HepG2 (cell line): ENCODE data around the gene ANKDD1A. TPM values are rescaled to one million over a fixed set of nuclear protein-coding genes. Genes with fewer than 3 reads are reported as not detected.

Source experiments
- ATAC-seq: fragments of 200-7000 bp; cut with Tn5 transposase; 3 replicates; pipeline ENCODE4 v1.9.1; 2020; ENCODE audit warnings: mild to moderate bottlenecking, moderate library complexity
- BruUV-seq: library from RNA; stranded (reverse); fragments of 400-500 nt; replicated peaks from 2 replicates; lab custom pipeline; 2021; lab: Mats Ljungman, UMichigan
- CTCF ChIA-PET: fragments of 300-600 bp; formaldehyde crosslinking; extraction: SDS; loops from one replicate; lab custom pipeline; 2021; ENCODE audit warnings: low total read pairs, inconsistent platforms, low intra/inter-chr PET ratio; lab: Yijun Ruan, JAX
- POLR2A ChIA-PET: fragments of 350-600 bp; sonication (Branson Sonifier 250); formaldehyde crosslinking; loops from one replicate; lab custom pipeline; 2020; ENCODE audit warnings: antibody characterized with exemption, inconsistent platforms; lab: Yijun Ruan, JAX
- DNase-seq: peaks from one replicate; pipeline ENCODE4 v3.0.0-alpha.2; 2015; ENCODE audit warnings: low spot score
- FAIRE-seq: peaks from 3 replicates; lab custom pipeline; 2011; peaks lifted over from hg19 to GRCh38; lab: Jason Lieb, UNC
- H2AFZ ChIP-seq: one replicate; pipeline ENCODE4 v1.6.1; 2011; ENCODE audit warnings: low read length, inconsistent platforms
- H3K27ac ChIP-seq: fragments of 300-600 bp; 3 replicates; pipeline ENCODE4 v1.8.0; 2011; ENCODE audit warnings: mixed run types, mild to moderate bottlenecking, mixed read lengths, low read length, inconsistent platforms; ENCODE audit not compliant: insufficient read depth; ENCODE audit errors: extremely low read length
- H3K27me3 ChIP-seq, 2 experiments: fragments of 200-600 bp in 1 of 2; 2 replicates in 1 of 2; 3 replicates in 1 of 2; pipeline versions ENCODE4 v1.6.0 to v1.8.0; 2011; ENCODE audit warnings: low read length in 2 of 2, mild to moderate bottlenecking in 2 of 2, moderate library complexity in 2 of 2, inconsistent platforms in 1 of 2; ENCODE audit not compliant: insufficient read depth in 2 of 2, control insufficient read depth in 1 of 2
- H3K36me3 ChIP-seq, 2 experiments: fragments of 200-600 bp in 1 of 2; replicated peaks in 1 of 2; 2 replicates in 1 of 2; 3 replicates in 1 of 2; pipeline versions ENCODE4 v1.5.1 to v1.8.0; 2011; ENCODE audit warnings: low read length in 2 of 2, inconsistent platforms in 1 of 2; ENCODE audit not compliant: insufficient read depth in 2 of 2, control insufficient read depth in 1 of 2
- H3K4me1 ChIP-seq: 2 replicates; pipeline ENCODE4 v1.5.1; 2012; ENCODE audit warnings: low read length, inconsistent platforms; ENCODE audit not compliant: insufficient read depth
- H3K4me2 ChIP-seq: 2 replicates; pipeline ENCODE4 v1.6.0; 2011; ENCODE audit warnings: low read depth, low read length, inconsistent platforms
- H3K4me3 ChIP-seq, 3 experiments: fragments of 200-600 bp in 1 of 3; sonication (generic), shearing (Covaris generic) in 1 of 3; replicated peaks in 1 of 3; 2 replicates each; pipeline ENCODE4 v1.5.1; 2011 to 2016; ENCODE audit warnings: low read length in 3 of 3, inconsistent platforms in 2 of 3, low read depth in 2 of 3, mild to moderate bottlenecking in 2 of 3, control low read depth in 1 of 3, mixed read lengths in 1 of 3; ENCODE audit not compliant: insufficient read depth in 1 of 3
- H3K79me2 ChIP-seq: one replicate; pipeline ENCODE4 v1.6.1; 2011; ENCODE audit warnings: low read length, inconsistent platforms; ENCODE audit not compliant: insufficient read depth
- H3K9ac ChIP-seq: 2 replicates; pipeline ENCODE4 v1.6.0; 2011; ENCODE audit warnings: mild to moderate bottlenecking, low read depth, low read length, inconsistent platforms; ENCODE audit not compliant: insufficient read depth
- H3K9me3 ChIP-seq: 2 replicates; pipeline ENCODE4 v1.5.1; 2012; ENCODE audit warnings: mild to moderate bottlenecking, low read length
- H4K20me1 ChIP-seq: 2 replicates; pipeline ENCODE4 v1.6.0; 2011; ENCODE audit warnings: inconsistent platforms, mild to moderate bottlenecking, low read length, moderate library complexity; ENCODE audit not compliant: insufficient read depth
- ATF2 ChIP-seq: sonication (generic); formaldehyde crosslinking; IDR thresholded peaks from 2 replicates; pipeline ENCODE4 v1.4.0; 2020; ENCODE audit warnings: missing genetic modification reagents
- BATF2 ChIP-seq: sonication (generic); formaldehyde crosslinking; IDR thresholded peaks from 2 replicates; pipeline ENCODE4 v1.8.0; 2022; ENCODE audit warnings: mild to moderate bottlenecking, missing genetic modification reagents, moderate library complexity
- HOXA7 ChIP-seq: sonication (generic); formaldehyde crosslinking; IDR thresholded peaks from 2 replicates; pipeline ENCODE4 v1.8.1; 2022; ENCODE audit warnings: mild to moderate bottlenecking, missing genetic modification reagents, moderate library complexity
- IKZF5 ChIP-seq: IDR thresholded peaks from 2 replicates; pipeline ENCODE4 v1.6.1; 2018; ENCODE audit warnings: missing genetic modification reagents, mild to moderate bottlenecking, missing compliant biosample characterization
- RCOR2 ChIP-seq: IDR thresholded peaks from 2 replicates; pipeline ENCODE4 v1.6.1; 2016; ENCODE audit warnings: missing biosample characterization, missing genetic modification reagents
- SOX13 ChIP-seq, 3 experiments: fragments of 450-650 bp in 1 of 3; sonication (generic) in 1 of 3; formaldehyde crosslinking in 1 of 3; IDR thresholded peaks in 2 of 3; conservative IDR thresholded peaks in 1 of 3; 2 replicates each; pipeline versions ENCODE4 v1.5.0 to v1.6.1; 2016 to 2020; ENCODE audit warnings: antibody characterized with exemption in 1 of 3, mild to moderate bottlenecking in 1 of 3, missing compliant biosample characterization in 1 of 3, missing genetic modification reagents in 1 of 3, moderate library complexity in 1 of 3
- ZKSCAN5 ChIP-seq: sonication (generic); formaldehyde crosslinking; IDR thresholded peaks from 2 replicates; pipeline ENCODE4 v1.5.1; 2020; ENCODE audit warnings: mild to moderate bottlenecking, missing genetic modification reagents
- ZNF205 ChIP-seq: IDR thresholded peaks from 2 replicates; pipeline ENCODE4 v1.6.1; 2018; ENCODE audit warnings: missing biosample characterization, missing genetic modification reagents
- ZNF280B ChIP-seq: sonication (generic); formaldehyde crosslinking; IDR thresholded peaks from 2 replicates; pipeline ENCODE4 v1.5.0; 2020; ENCODE audit warnings: missing genetic modification reagents, mild to moderate bottlenecking, borderline replicate concordance
- ZNF563 ChIP-seq: sonication (generic); formaldehyde crosslinking; IDR thresholded peaks from 2 replicates; pipeline ENCODE4 v1.8.0; 2022; ENCODE audit warnings: mild to moderate bottlenecking, moderate library complexity, missing genetic modification reagents
- ZNF597 ChIP-seq: sonication (generic); formaldehyde crosslinking; IDR thresholded peaks from 2 replicates; pipeline ENCODE4 v1.5.0; 2020; ENCODE audit warnings: missing genetic modification reagents
- ZNF7 ChIP-seq: IDR thresholded peaks from 2 replicates; pipeline ENCODE4 v1.6.1; 2016; ENCODE audit warnings: missing biosample characterization, missing genetic modification reagents
- in situ Hi-C: cut with HindIII; loops from 2 replicates; pipeline ENCODE4 v1.10.0; 2017; ENCODE audit warnings: low pct_unique_long_range_greater_than_20kb; ENCODE audit not compliant: extremely low pct_ligation_motif_present
- intact Hi-C: fragments of 100-400 bp; cut with micrococcal nuclease; formaldehyde crosslinking; loops from one replicate; pipeline ENCODE4 v1.10.0; 2022; ENCODE audit not compliant: unreplicated experiment
- polyA plus RNA-seq, 8 experiments: library from polyadenylated mRNA; depleted of rRNA in 3 of 8; stranded (reverse) in 7 of 8; unstranded in 1 of 8; fragments of >200 nt; fragmentation: Illumina TruSeq in 4 of 8; extraction: Trizol in 4 of 8; gene quantifications; 2 replicates each; pipeline versions ENCODE4 v1.2.1 to v1.2.3, GENCODE V29; 2011 to 2016; ENCODE audit warnings: low read depth in 4 of 8, missing spikeins in 1 of 8, mixed read lengths in 1 of 8; ENCODE audit not compliant: insufficient read depth in 1 of 8
- total RNA-seq, 5 experiments: library from RNA; depleted of rRNA; stranded (reverse); fragments of >200 nt; fragmentation: Illumina TruSeq; extraction: Trizol; gene quantifications; 2 replicates each; pipeline ENCODE4 v1.2.3, GENCODE V29; 2016; ENCODE audit warnings: low read depth in 1 of 5

The ANKDD1A gene
- total and polyA plus RNA-seq, 2 of the 13 experiments (the other 11 are each of a cell fraction or from before 2014, with no cell fraction given), result 0.11 to 0.48 TPM

- Histone ChIP-seq H3K27ac (no peak overlapping the region), H2AFZ (no peak overlapping the region)
- intact Hi-C loops, result loop anchor here (5.0 kb wide), 1 partner anchor 159 kb away; no protein-coding TSS in a partner anchor
- no peak for TF ChIP-seq ZNF563
- TF ChIP-seq ATF2, result no peak
- TF ChIP-seq IKZF5, result no peak
- TF ChIP-seq RCOR2, result no peak
- no peak for TF ChIP-seq ZNF205 (CRISPR knock-in tag)
- TF ChIP-seq ZKSCAN5 (CRISPR knock-in tag), result no peak
- TF ChIP-seq ZNF7, result no peak
- no peak for TF ChIP-seq SOX13 (IDR thresholded peaks at IDR 0.05)
- no peak for TF ChIP-seq SOX13 (CRISPR knock-in tag; conservative IDR thresholded peaks at IDR 0.05 in 1 of 2, IDR thresholded peaks at IDR 0.05 in 1 of 2)
- TF ChIP-seq HOXA7 (CRISPR knock-in tag), result no peak
- TF ChIP-seq ZNF280B, result no peak
- TF ChIP-seq ZNF597 (CRISPR knock-in tag), result no peak
- no peak for TF ChIP-seq BATF2 (CRISPR knock-in tag)
- TF ChIP-seq, all 625 proteins: peak for 0
- FAIRE-seq, result no peak
- H3K4me3 ChIP-seq, result no peak overlapping the region
- H3K9ac ChIP-seq, result no peak overlapping the region
- BruUV-seq, result no TSS peak
- no peak for DNase-seq
- H3K36me3 ChIP-seq, result no peaks in the 10 kb centered on the region
- ATAC-seq, result no peak
- no peak overlapping the region for H3K4me2 ChIP-seq
- in situ Hi-C loops, result no loop called here
- POLR2A ChIA-PET, result no interaction called here
- no peaks in the 10 kb centered on the region for H3K79me2 ChIP-seq
- H4K20me1 ChIP-seq, result no peaks in the 10 kb centered on the region
- H3K27me3 ChIP-seq, result peaks cover 0 to 9% of the 10 kb centered on the region in 2 experiments; a peak in 1 of 5 replicates
- no peaks in the 10 kb centered on the region for H3K9me3 ChIP-seq
- CTCF ChIA-PET, result no interaction called here
- peaks cover 46% of the 10 kb centered on the region for H3K4me1 ChIP-seq
Observed at GRCh38 chr15:64891561-64891960, 20.1 kb upstream of the ANKDD1A start.
